ENCODE results near the gene MRS2.
A peak's percentile ranks its signal among the peaks of the same experiment; 100 is the strongest.

Gene MRS2

DNA sequence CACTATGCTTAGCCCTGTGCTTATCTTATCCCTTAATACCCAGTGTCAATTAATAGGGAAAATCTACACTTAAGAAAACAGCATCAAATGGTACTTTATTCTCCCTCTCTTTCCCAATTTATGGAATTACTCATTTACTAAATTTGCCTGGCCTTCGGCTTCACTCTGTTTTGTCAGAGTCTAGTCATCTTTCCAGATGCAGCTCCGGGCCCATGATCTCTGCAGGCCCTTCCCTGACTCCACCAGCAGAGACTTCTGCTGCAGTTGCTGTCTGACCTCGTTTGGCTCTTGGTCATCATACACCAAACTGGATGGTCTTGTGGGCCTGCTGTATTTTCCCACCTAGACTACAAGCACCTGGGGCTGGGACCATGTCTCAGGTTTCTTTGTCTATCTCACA lies 27.4 kb downstream of the MRS2 start:
- TF ChIP-seq, protein P1, sequence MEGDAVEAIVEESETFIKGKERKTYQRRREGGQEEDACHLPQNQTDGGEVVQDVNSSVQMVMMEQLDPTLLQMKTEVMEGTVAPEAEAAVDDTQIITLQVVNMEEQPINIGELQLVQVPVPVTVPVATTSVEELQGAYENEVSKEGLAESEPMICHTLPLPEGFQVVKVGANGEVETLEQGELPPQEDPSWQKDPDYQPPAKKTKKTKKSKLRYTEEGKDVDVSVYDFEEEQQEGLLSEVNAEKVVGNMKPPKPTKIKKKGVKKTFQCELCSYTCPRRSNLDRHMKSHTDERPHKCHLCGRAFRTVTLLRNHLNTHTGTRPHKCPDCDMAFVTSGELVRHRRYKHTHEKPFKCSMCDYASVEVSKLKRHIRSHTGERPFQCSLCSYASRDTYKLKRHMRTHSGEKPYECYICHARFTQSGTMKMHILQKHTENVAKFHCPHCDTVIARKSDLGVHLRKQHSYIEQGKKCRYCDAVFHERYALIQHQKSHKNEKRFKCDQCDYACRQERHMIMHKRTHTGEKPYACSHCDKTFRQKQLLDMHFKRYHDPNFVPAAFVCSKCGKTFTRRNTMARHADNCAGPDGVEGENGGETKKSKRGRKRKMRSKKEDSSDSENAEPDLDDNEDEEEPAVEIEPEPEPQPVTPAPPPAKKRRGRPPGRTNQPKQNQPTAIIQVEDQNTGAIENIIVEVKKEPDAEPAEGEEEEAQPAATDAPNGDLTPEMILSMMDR (conservative IDR thresholded peaks at IDR 0.05) = no peak
- H3K27ac ChIP-seq = no peak overlapping the region

DNA sequence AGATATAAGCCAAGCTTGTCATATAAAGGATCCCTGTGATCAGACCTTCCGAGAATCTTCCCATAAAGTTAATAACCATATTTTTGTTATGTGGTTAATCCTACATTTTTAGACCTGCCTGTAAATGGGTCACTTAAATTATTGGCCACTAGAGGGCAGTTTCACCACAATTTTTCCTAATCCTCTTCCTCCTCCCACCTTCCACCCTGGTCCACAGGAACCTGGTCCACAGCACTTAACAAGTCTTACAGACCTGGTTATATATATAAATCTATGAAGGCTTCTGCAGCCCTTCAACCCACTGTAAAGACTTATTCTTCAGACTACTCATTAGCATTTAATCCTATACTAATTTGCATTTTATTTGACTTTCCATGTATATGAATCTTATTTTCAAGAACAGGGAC lies 28.3 kb downstream of the MRS2 start:
- H3K27ac ChIP-seq = no peak overlapping the region
- TF ChIP-seq, protein P1 (conservative IDR thresholded peaks at IDR 0.05) = peak; percentile 84

DNA sequence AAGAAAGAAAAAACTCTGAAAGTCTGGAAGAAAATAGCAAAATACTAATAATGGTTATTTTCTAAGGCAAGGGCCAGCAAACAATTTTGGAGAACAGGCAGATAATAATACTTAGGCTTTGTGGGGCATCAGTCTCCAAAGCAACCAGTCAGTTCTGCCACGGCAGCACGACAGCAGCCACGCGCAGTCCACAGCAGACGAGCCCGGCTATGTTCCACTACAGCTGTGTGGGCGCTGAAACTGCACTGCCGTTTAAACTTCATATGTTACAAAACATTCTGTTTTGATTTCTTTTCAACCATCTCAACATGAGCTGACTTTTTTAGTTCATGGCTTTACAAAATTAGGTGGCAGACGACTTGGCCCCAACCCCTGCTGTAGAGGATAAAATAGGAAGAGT lies 29.9 kb downstream of the MRS2 start:
- no peak overlapping the region for H3K27ac ChIP-seq
- TF ChIP-seq, protein P1 (conservative IDR thresholded peaks at IDR 0.05) = no peak

DNA sequence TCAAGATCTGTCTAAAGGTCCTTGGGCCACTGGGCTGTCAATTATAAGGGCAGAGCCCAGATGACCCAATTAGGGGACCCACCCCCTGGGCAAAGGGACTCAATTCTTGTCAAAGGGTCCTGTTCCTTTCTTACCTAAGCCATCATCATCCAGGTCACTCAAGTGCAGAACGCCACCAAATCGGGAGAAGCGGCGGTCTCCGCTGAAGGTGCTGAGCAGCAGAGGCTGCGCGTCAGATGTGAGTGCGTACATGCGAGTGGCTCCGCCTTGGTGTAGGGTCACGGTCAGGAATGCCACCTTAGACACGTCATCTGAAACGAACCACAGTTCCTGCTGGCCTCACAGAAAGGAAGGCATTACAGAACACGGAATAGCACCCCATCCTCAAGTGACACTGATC lies 34.2 kb downstream of the MRS2 start:
- TF ChIP-seq, protein P1 (conservative IDR thresholded peaks at IDR 0.05) = no peak

DNA sequence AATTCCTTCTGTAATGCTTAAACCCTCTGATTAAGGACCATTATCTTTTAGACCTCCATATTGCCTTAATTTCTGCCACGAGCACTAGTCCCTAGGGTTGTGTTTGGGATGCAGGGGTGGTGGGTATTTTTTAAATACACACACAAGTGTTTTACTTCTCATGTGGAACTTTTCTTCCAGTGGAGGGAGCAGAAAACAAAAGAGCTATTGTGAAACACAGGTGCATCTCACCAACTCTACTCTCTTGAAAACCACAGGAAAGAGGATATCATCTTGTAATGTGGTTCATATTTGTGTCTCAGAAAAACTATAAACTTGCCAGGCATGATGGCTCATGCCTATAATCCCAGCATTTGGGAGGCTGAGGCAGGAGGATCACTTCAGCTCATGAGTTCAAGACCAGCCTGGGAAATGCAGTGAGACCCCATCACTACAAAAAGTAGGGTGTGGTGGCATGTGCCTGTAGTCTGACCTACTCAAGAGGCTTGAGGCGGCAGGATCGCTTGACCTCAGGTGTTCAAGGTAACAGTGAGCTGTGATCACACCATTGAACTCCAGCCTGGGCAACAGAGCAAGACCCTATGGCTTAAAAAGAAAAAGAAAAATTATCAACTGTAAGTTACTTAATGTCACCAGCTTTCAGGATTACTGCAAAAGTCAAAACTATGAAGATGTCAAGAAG lies 37.3 kb downstream of the MRS2 start:
- TF ChIP-seq, protein P1 (conservative IDR thresholded peaks at IDR 0.05) = no peak
- no peak overlapping the region for H3K27ac ChIP-seq

More for the DNA sequence above, 34.2 kb downstream of the MRS2 start:
- H3K27ac ChIP-seq = no peak overlapping the region

DNA sequence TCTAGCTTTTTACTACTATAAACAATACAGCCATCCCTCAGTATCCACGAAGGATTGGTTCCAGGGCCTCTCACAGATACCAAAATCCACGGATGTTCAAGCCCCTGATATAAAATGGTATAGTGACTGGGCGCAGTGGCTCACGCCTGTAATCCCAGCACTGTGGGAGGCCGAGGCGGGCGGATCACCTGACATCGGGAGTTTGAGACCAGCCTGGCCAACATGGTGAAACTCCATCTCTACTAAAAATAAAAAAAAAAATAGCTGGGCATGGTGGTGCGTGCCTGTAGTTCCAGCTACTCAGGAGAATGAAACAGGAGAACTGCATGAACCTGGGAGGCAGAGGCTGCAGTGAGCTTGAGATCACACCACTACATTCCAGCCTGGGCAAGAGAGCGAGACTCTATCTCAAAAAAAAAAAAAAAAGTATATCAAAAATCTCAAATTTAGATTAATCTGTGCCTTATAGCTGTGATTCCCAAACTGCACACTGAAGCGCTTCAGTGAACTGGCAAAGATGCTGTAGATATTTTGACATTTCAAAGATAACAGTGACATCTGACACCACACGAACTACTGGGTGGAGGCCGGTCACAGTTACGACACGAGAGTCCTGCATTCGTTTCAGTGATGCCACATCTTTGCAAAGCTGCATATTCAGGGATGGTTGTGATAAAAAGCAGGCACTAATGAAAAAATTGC lies 38.3 kb downstream of the MRS2 start:
- H3K27ac ChIP-seq = no peak overlapping the region
- TF ChIP-seq, protein P1 (conservative IDR thresholded peaks at IDR 0.05) = no peak

DNA sequence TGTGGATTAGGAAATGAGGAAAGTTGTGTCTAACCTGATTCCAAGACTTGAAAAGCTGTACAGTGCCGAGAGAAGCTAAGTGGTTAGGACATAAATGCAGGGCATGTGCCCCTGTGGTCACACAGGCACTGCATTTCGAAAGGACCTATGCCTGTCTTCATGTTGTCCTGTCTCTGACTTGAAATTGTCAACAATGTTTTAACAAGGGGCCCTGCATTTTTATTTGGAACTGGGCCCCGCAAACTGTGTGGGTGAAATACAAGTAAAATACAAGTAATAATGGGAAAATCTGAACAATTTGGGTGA lies 38.8 kb downstream of the MRS2 start:
- TF ChIP-seq, protein P1 (conservative IDR thresholded peaks at IDR 0.05) = no peak
- H3K27ac ChIP-seq = no peak overlapping the region

All from VCaP (cell line).